IMR-90 (cell line): Measurements from ENCODE around the gene EFCC1. TPM values are rescaled to one million over a fixed set of nuclear protein-coding genes. Genes with fewer than 3 reads are reported as not detected.

Experiments
- ATAC-seq: fragments of 200-7000 bp; cut with Tn5 transposase; 2 replicates; pipeline ENCODE4 v1.9.1; 2020; ENCODE audit warnings: low read depth, mild to moderate bottlenecking, moderate library complexity
- BruUV-seq: library from RNA; stranded (reverse); fragments of 400-500 nt; replicated peaks from 2 replicates; lab custom pipeline; 2021; lab: Mats Ljungman, UMichigan
- CTCF ChIA-PET: fragments of 300-600 bp; formaldehyde crosslinking; extraction: SDS; loops from one replicate; lab custom pipeline; 2021; ENCODE audit warnings: antibody characterized with exemption; lab: Yijun Ruan, JAX
- POLR2A ChIA-PET: fragments of 300-600 bp; sonication (Branson Sonifier 250); formaldehyde crosslinking; loops from one replicate; lab custom pipeline; 2022; ENCODE audit warnings: antibody characterized with exemption; ENCODE audit not compliant: unreplicated experiment; lab: Charles Lee
- DNase-seq: peaks from one replicate; pipeline ENCODE4 v3.0.0; 2013
- H2AFZ ChIP-seq: replicated peaks from 2 replicates; pipeline ENCODE3; 2013; ENCODE audit warnings: low read length, mild to moderate bottlenecking; ENCODE audit not compliant: poor library complexity
- H2AK5ac ChIP-seq: 2 replicates; pipeline ENCODE4 v1.6.1; 2013; ENCODE audit warnings: low read depth, low read length, inconsistent platforms
- H2AK9ac ChIP-seq: replicated peaks from 2 replicates; pipeline ENCODE3; 2013; ENCODE audit warnings: mild to moderate bottlenecking, low read depth, low read length, moderate library complexity; ENCODE audit not compliant: poor library complexity
- H2BK120ac ChIP-seq: 2 replicates; pipeline ENCODE4 v1.6.1; 2013; ENCODE audit warnings: low read depth, low read length, inconsistent platforms
- H2BK15ac ChIP-seq: 3 replicates; pipeline ENCODE4 v1.6.1; 2013; ENCODE audit warnings: low read depth, low read length, inconsistent platforms
- H2BK20ac ChIP-seq: 2 replicates; pipeline ENCODE4 v1.6.1; 2013; ENCODE audit warnings: low read depth, mild to moderate bottlenecking, inconsistent platforms, low read length, moderate library complexity
- H2BK5ac ChIP-seq: 2 replicates; pipeline ENCODE4 v1.6.1; 2013; ENCODE audit warnings: mild to moderate bottlenecking, low read depth, low read length, inconsistent platforms; ENCODE audit not compliant: poor library complexity, severe bottlenecking
- H3K14ac ChIP-seq: replicated peaks from 2 replicates; pipeline ENCODE4 v1.6.1; 2013; ENCODE audit warnings: low read depth, low read length, inconsistent platforms
- H3K18ac ChIP-seq: 2 replicates; pipeline ENCODE4 v1.6.1; 2013; ENCODE audit warnings: low read depth, low read length, control low read depth
- H3K23ac ChIP-seq: 2 replicates; pipeline ENCODE4 v1.6.1; 2013; ENCODE audit warnings: low read depth, low read length, inconsistent platforms
- H3K27ac ChIP-seq: 2 replicates; pipeline ENCODE4 v1.5.1; 2013; ENCODE audit warnings: mild to moderate bottlenecking, control low read depth, low read length; ENCODE audit not compliant: insufficient read depth
- H3K27me3 ChIP-seq: 2 replicates; pipeline ENCODE4 v1.6.1; 2013; ENCODE audit warnings: low read length; ENCODE audit not compliant: control insufficient read depth, insufficient read depth
- H3K36me3 ChIP-seq: 2 replicates; pipeline ENCODE4 v1.6.1; 2013; ENCODE audit warnings: low read length, mixed read lengths; ENCODE audit not compliant: control insufficient read depth, insufficient read depth
- H3K4ac ChIP-seq: 2 replicates; pipeline ENCODE4 v1.6.1; 2013; ENCODE audit warnings: low read depth, low read length, inconsistent platforms
- H3K4me1 ChIP-seq: 2 replicates; pipeline ENCODE4 v1.6.1; 2013; ENCODE audit warnings: low read length, mixed read lengths; ENCODE audit not compliant: control insufficient read depth, insufficient read depth
- H3K4me2 ChIP-seq: 2 replicates; pipeline ENCODE4 v1.6.1; 2013; ENCODE audit warnings: low read depth, mild to moderate bottlenecking, control low read depth, low read length, moderate library complexity
- H3K4me3 ChIP-seq: 2 replicates; pipeline ENCODE4 v1.5.1; 2013; ENCODE audit warnings: low read depth, mild to moderate bottlenecking, control low read depth, low read length, moderate library complexity; ENCODE audit not compliant: insufficient read depth
- H3K56ac ChIP-seq: 2 replicates; pipeline ENCODE4 v1.6.1; 2013; ENCODE audit warnings: low read length, inconsistent platforms; ENCODE audit not compliant: insufficient read depth; ENCODE audit errors: extremely low read depth
- H3K79me1 ChIP-seq, 2 experiments: 2 replicates each; pipeline ENCODE4 v1.6.1; 2013; ENCODE audit warnings: low read length in 2 of 2, inconsistent platforms in 1 of 2, low read depth in 1 of 2
- H3K9ac ChIP-seq: 2 replicates; pipeline ENCODE4 v1.6.1; 2013; ENCODE audit warnings: low read depth, low read length, control low read depth
- H3K9me1 ChIP-seq: 2 replicates; pipeline ENCODE4 v1.6.1; 2013; ENCODE audit warnings: low read length, inconsistent platforms; ENCODE audit not compliant: insufficient read depth
- H3K9me3 ChIP-seq: 2 replicates; pipeline ENCODE4 v1.6.1; 2013; ENCODE audit warnings: low read length; ENCODE audit not compliant: control insufficient read depth, insufficient read depth
- H4K20me1 ChIP-seq: 2 replicates; pipeline ENCODE4 v1.6.1; 2013; ENCODE audit warnings: low read length, inconsistent platforms; ENCODE audit not compliant: insufficient read depth
- H4K5ac ChIP-seq: 2 replicates; pipeline ENCODE4 v1.6.1; 2013; ENCODE audit warnings: mild to moderate bottlenecking, low read depth, low read length, control low read depth
- H4K8ac ChIP-seq, 2 experiments: 2 replicates each; pipeline ENCODE4 v1.6.1; 2013; ENCODE audit warnings: low read depth in 2 of 2, low read length in 2 of 2, control low read depth in 1 of 2, inconsistent platforms in 1 of 2
- H4K91ac ChIP-seq: 2 replicates; pipeline ENCODE4 v1.6.1; 2013; ENCODE audit warnings: low read depth, low read length, inconsistent platforms; ENCODE audit not compliant: insufficient read depth
- CEBPB ChIP-seq: IDR thresholded peaks from 2 replicates; pipeline ENCODE4 v1.6.1; 2012; ENCODE audit warnings: low read depth, low read length, improper control_type of control experiment
- FOS ChIP-seq: fragments of 150-350 bp; IDR thresholded peaks from 2 replicates; pipeline ENCODE4 v1.6.1; 2016; ENCODE audit warnings: low read depth, low read length
- MAFK ChIP-seq: IDR thresholded peaks from 2 replicates; pipeline ENCODE4 v1.6.1; 2012; ENCODE audit warnings: low read depth, low read length, improper control_type of control experiment
- NFE2L2 ChIP-seq: fragments of 150-350 bp; IDR thresholded peaks from 2 replicates; pipeline ENCODE4 v1.6.1; 2016; ENCODE audit warnings: low read depth, mild to moderate bottlenecking, low read length
- POLR2A ChIP-seq: IDR thresholded peaks from 2 replicates; pipeline ENCODE4 v1.6.1; 2012; ENCODE audit warnings: mild to moderate bottlenecking, low read depth, low read length
- RCOR1 ChIP-seq: IDR thresholded peaks from 2 replicates; pipeline ENCODE4 v1.6.1; 2012; ENCODE audit warnings: mild to moderate bottlenecking, low read length, improper control_type of control experiment; ENCODE audit not compliant: insufficient replicate concordance
- SMC3 ChIP-seq: fragments of 150-350 bp; IDR thresholded peaks from 2 replicates; pipeline ENCODE4 v1.6.1; 2016; ENCODE audit warnings: low read depth, mild to moderate bottlenecking, antibody characterized with exemption, low read length, moderate library complexity
- WGBS, 2 experiments: methylation state at CpG; one replicate each; pipeline versions ENCODE4 v1.1.5 to v1.1.7; 2013; ENCODE audit warnings: missing lambda C conversion rate in 2 of 2; ENCODE audit not compliant: insufficient read length in 1 of 2; ENCODE audit errors: extremely low coverage in 2 of 2; 5-methylcytosine and 5-hydroxymethylcytosine counted together
- dilution Hi-C: fragments of 300-500 bp; cut with HindIII; formaldehyde crosslinking; loops from one replicate; pipeline ENCODE4 v1.14.3; 2018; ENCODE audit warnings: low sequenced_read_pairs; ENCODE audit not compliant: unreplicated experiment
- in situ Hi-C: fragments of 300-500 bp; cut with MboI; formaldehyde crosslinking; loops from 3 replicates; pipeline ENCODE4 v1.14.3; 2019; ENCODE audit warnings: low sequenced_read_pairs, inconsistent platforms, mixed read lengths
- intact Hi-C: fragments of 100-400 bp; cut with micrococcal nuclease; formaldehyde crosslinking; loops from 2 replicates; pipeline ENCODE4 v1.10.0; 2022
- polyA plus RNA-seq, 3 experiments: library from polyadenylated mRNA; depleted of rRNA; stranded (reverse); fragments of >200 nt; gene quantifications; 2 replicates each; pipeline ENCODE4 v1.2.3, GENCODE V29; 2012; ENCODE audit warnings: low replicate concordance in 1 of 3
- total RNA-seq: library from RNA; depleted of rRNA; stranded (reverse); fragments of >200 nt; gene quantifications from 2 replicates; pipeline ENCODE4 v1.2.3, GENCODE V29; 2012

Gene EFCC1
- total and polyA plus RNA-seq, 2 of the 4 experiments (the other 2 are of a cell fraction): not detected

DNA sequence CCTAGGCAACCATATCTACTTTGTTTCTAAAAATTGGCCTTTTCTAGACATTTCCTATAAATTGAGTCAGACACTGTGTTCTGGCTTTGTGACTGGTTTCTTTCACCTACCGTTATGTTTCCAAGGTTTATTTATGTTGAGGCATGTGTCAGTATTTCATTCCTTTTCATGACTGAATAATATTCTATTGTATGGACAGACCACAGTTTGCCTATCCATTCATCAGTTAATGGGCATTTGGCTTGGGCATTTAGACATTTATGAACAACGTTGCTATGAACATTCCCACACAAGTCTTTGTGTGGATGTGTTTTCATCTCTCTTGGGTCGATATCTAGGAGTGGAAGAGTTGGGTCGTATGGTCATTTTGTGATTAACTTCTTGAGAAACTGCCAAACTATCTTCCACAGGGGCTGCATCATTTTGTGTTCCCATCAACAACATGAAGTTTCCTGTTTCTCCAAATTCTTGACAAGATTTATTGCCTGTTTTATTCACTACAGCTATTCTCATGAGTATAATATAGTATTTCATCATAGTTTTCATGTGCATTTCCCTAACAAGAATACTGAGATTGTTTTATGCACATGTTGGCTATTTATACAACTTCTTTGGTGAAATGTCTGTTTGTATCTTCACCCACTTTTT is 3.5 kb upstream of the EFCC1 start:
- H4K5ac ChIP-seq: no peak overlapping the region
- no peaks in the 10 kb centered on the region for H3K9me3 ChIP-seq
- ChIA-PET POLR2A (no interaction called here), CTCF (interaction anchor here (1.9 kb wide), 1 partner anchor 27 kb away, joined by 8 read pairs; no protein-coding TSS in a partner anchor)
- no CpG with 5 or more reads among the region's 4 CpGs for WGBS, 2 experiments
- no peak overlapping the region for H4K8ac ChIP-seq
- H2AK5ac ChIP-seq: no peak overlapping the region
- ATAC-seq (no peak), DNase-seq (no peak)
- no peak overlapping the region for H3K14ac ChIP-seq
- H4K91ac ChIP-seq: no peak overlapping the region
- no peak overlapping the region for H2BK5ac ChIP-seq
- H2AK9ac ChIP-seq: no peak overlapping the region
- intact Hi-C loops: no loop called here
- no peak overlapping the region for H3K23ac ChIP-seq
- H2AFZ ChIP-seq: no peak overlapping the region
- dilution Hi-C loops: no loop called here
- TF ChIP-seq POLR2A: no peak
- no peak for TF ChIP-seq FOS
- no peak for TF ChIP-seq MAFK
- no peak for TF ChIP-seq NFE2L2
- TF ChIP-seq RCOR1: no peak
- 0 out of 2 replicates have a peak, but pooled peaks have one; percentile 6 for TF ChIP-seq CEBPB
- TF ChIP-seq SMC3: no peak
- H3K9me1 ChIP-seq: no peaks in the 10 kb centered on the region; the same call in 1 of the 2 replicates
- H3K4me3 ChIP-seq: no peak overlapping the region
- no peak overlapping the region for H3K4me2 ChIP-seq
- H3K4ac ChIP-seq: no peak overlapping the region
- no peaks in the 10 kb centered on the region for H3K79me1 ChIP-seq
- H3K56ac ChIP-seq: no peak overlapping the region
- H2BK20ac ChIP-seq: no peak overlapping the region
- no peak overlapping the region for H2BK120ac ChIP-seq
- no peak overlapping the region for H3K27ac ChIP-seq
- no peak overlapping the region for H3K18ac ChIP-seq
- no peaks in the 10 kb centered on the region for H4K20me1 ChIP-seq
- no peak overlapping the region for H2BK15ac ChIP-seq
- no peaks in the 10 kb centered on the region for H3K36me3 ChIP-seq
- peaks cover 10% of the 10 kb centered on the region; the same call in 1 of the 2 replicates for H3K4me1 ChIP-seq
- no peak overlapping the region for H3K9ac ChIP-seq
- BruUV-seq: no TSS peak
- in situ Hi-C loops: no loop called here
- peaks cover 86% of the 10 kb centered on the region for H3K27me3 ChIP-seq
